Measurements from ENCODE around the gene HDGF. TPM values are rescaled to one million over a fixed set of nuclear protein-coding genes. Genes with fewer than 3 reads are reported as not detected.
A peak's percentile ranks its signal among the peaks of the same experiment; 100 is the strongest.

Gene HDGF
- total RNA-seq, 1 experiment from 2014 or later, result 498 TPM

DNA sequence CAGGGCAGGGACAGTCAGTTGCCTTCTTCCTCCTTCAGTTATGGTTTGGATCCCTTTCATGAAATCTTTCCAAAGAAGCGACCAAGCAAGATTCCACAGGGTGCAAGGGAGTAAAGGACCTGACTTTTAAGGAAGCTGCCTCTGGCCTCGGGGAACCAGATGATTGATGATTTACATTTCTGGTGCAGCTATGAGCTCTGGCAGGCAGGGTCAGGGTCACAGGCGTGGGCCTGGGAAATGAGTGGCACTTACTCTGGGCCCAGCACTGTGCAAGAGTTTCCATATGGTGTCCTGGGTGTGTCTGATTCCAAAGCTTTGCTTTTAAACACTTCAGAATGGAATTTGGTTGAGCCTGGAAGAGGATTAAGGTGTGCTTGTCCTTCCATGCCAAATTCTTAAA, 38.8 kb downstream of the HDGF start:
- DNase-seq, result peak; percentile 71 to 85
- H3K79me2 ChIP-seq (ENCODE audit: low read depth), result no peaks in the 10 kb centered on the region
- intact Hi-C loops (cut with micrococcal nuclease; ENCODE audit: unreplicated experiment), result no loop called here
- H3K27ac ChIP-seq, result peak overlapping the region; percentile 75
- no peaks in the 10 kb centered on the region for H3K27me3 ChIP-seq (ENCODE audit: insufficient read depth, low read depth)
- CTCF ChIA-PET, result interaction anchor here (1.9 to 2.2 kb wide), 2 partner anchors 13 to 23 kb away, joined by 7 to 18 read pairs; no protein-coding TSS in a partner anchor
- BruUV-seq (replicated peaks), result no TSS peak
- no peaks in the 10 kb centered on the region for H3K9me3 ChIP-seq (ENCODE audit: insufficient read depth, low read depth)
- TF ChIP-seq, protein P1, sequence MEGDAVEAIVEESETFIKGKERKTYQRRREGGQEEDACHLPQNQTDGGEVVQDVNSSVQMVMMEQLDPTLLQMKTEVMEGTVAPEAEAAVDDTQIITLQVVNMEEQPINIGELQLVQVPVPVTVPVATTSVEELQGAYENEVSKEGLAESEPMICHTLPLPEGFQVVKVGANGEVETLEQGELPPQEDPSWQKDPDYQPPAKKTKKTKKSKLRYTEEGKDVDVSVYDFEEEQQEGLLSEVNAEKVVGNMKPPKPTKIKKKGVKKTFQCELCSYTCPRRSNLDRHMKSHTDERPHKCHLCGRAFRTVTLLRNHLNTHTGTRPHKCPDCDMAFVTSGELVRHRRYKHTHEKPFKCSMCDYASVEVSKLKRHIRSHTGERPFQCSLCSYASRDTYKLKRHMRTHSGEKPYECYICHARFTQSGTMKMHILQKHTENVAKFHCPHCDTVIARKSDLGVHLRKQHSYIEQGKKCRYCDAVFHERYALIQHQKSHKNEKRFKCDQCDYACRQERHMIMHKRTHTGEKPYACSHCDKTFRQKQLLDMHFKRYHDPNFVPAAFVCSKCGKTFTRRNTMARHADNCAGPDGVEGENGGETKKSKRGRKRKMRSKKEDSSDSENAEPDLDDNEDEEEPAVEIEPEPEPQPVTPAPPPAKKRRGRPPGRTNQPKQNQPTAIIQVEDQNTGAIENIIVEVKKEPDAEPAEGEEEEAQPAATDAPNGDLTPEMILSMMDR (conservative IDR thresholded peaks at IDR 0.05), result no peak
- no peak for TF ChIP-seq EZH2 (IDR thresholded peaks at IDR 0.05; ENCODE audit: low read depth)
- H3K36me3 ChIP-seq (ENCODE audit: low read depth), result no peaks in the 10 kb centered on the region
- peaks cover 51% of the 10 kb centered on the region for H3K4me1 ChIP-seq (replicated peaks; ENCODE audit: insufficient read depth)
- H3K9me2 ChIP-seq (ENCODE audit: insufficient read depth), result no peaks in the 10 kb centered on the region
- no peaks in the 10 kb centered on the region for H4K20me1 ChIP-seq (ENCODE audit: insufficient read depth)
- POLR2A ChIA-PET (ENCODE audit: unreplicated experiment), result interaction anchor here (0.5 to 0.8 kb wide), 4 partner anchors 9 to 161 kb away, joined by 3 to 5 read pairs (median 4); no protein-coding TSS in a partner anchor
- peak overlapping the region; percentile 54 for H3K4me2 ChIP-seq
- H2AFZ ChIP-seq, result no peak overlapping the region
- H3F3A ChIP-seq (ENCODE audit: insufficient read depth, low read depth), result peaks cover 43% of the 10 kb centered on the region
- H3K4me3 ChIP-seq, result no peak overlapping the region

DNA sequence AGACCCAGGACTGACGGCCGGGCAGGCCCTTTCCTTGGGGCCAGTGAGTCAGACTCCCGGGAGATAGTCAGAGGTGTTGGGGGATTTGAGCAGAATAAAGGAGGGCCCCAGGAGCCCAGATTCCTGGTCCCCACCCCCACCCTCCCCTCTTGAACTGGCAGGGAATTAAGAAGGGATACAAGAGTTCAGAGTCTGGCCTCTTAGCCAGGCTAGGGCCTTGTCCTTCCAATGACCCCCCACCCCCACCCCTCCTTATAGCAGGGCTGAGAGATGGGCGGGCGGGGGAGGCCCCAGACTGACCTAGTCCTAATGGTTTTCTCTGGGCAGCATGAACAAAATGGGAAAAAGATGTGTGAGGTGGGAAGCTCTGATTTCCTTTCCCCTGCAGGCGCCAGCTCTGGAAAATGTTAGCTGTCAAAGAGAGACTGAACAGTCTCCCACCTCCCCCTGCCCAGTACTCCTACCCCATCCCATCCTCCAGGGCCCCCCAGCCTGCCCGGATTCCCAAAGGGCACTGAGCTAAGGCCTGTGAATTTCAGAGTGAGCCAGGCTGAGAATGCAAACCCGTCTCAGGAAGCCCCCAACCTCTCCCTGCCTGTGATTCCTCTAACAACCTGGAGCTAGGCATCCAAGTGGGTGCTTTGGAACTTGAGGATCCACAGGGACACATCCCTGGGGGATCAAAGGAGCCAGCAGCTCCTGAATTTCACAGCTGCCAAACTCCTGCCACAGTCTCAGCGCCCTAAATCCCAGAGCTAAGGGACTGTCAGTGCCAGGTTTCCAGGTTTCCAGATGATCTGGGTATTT, 40.3 kb downstream of the HDGF start:
- no peak overlapping the region for H3K4me2 ChIP-seq

DNA sequence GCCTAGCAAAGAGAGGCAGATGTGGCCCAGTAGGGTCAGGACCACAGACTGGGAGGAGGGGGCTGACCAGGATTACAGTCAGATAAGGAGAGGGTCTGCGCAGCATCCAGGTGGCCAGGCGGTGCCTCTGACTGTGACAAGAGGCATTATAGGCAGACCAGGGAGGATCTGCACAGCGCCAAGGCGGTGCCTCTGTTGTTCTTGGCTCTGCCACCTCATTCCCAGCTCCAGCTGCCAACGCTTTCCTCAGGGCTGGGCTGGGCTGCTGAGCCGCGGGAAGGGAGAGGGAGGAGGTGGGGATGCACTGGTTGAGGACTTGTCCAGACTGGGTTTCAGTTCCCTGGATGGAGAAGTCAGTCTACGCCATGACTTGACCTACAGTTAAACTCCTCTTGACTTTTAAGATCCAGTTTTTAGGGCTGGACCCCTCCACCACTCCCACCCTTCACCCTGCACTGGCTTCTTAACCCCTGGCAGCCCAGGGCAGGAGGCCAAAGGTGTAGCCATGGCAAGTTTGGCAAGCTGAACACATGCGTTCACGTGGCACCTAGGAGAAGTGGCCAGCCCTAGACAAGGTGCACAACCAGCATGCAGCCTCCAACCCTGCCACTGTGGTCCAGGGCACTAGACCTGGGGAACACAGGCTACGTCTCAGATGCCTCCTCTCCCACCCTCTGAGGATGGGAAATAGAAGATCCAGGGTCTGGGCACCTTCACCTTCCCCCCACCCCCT, 41.6 kb downstream of the HDGF start:
- peak; percentile 68 to 84 for DNase-seq
- peaks cover 40% of the 10 kb centered on the region for H3F3A ChIP-seq (ENCODE audit: insufficient read depth, low read depth)
- no peaks in the 10 kb centered on the region for H3K36me3 ChIP-seq (ENCODE audit: low read depth)
- no peaks in the 10 kb centered on the region for H3K79me2 ChIP-seq (ENCODE audit: low read depth)
- no peaks in the 10 kb centered on the region for H3K9me3 ChIP-seq (ENCODE audit: insufficient read depth, low read depth)
- H3K4me2 ChIP-seq, result peak overlapping the region; percentile 46
- H3K4me1 ChIP-seq (replicated peaks; ENCODE audit: insufficient read depth), result peaks cover 59% of the 10 kb centered on the region
- no peaks in the 10 kb centered on the region for H4K20me1 ChIP-seq (ENCODE audit: insufficient read depth)
- TF ChIP-seq, protein P1 (conservative IDR thresholded peaks at IDR 0.05), result no peak
- TF ChIP-seq EZH2 (IDR thresholded peaks at IDR 0.05; ENCODE audit: low read depth), result no peak
- H3K27ac ChIP-seq, result no peak overlapping the region
- ChIA-PET CTCF (interaction anchor here (0.6 to 1.9 kb wide), 2 partner anchors 20 to 125 kb away, joined by 3 to 6 read pairs; no protein-coding TSS in a partner anchor), POLR2A (ENCODE audit: unreplicated experiment) (interaction anchor here (0.6 kb wide), 2 partner anchors 18 to 649 kb away, joined by 3 to 4 read pairs; partner anchors contain the start of genes ISG20L2, METTL25B and RAB25)
- intact Hi-C loops (cut with micrococcal nuclease; ENCODE audit: unreplicated experiment), result no loop called here
- BruUV-seq (replicated peaks), result no TSS peak
- no peaks in the 10 kb centered on the region for H3K9me2 ChIP-seq (ENCODE audit: insufficient read depth)
- H3K4me3 ChIP-seq, result no peak overlapping the region
- H2AFZ ChIP-seq, result no peak overlapping the region
- H3K27me3 ChIP-seq (ENCODE audit: insufficient read depth, low read depth), result no peaks in the 10 kb centered on the region

More for the DNA sequence above, 40.3 kb downstream of the HDGF start:
- intact Hi-C loops (cut with micrococcal nuclease; ENCODE audit: unreplicated experiment), result no loop called here
- H3K27ac ChIP-seq, result no peak overlapping the region
- CTCF ChIA-PET, result interaction anchor here (1.9 to 2.2 kb wide), 2 partner anchors 15 to 22 kb away, joined by 6 to 7 read pairs; no protein-coding TSS in a partner anchor
- H3K4me1 ChIP-seq (replicated peaks; ENCODE audit: insufficient read depth), result peaks cover 51% of the 10 kb centered on the region
- DNase-seq, result no peak
- H3K27me3 ChIP-seq (ENCODE audit: insufficient read depth, low read depth), result no peaks in the 10 kb centered on the region
- H3K79me2 ChIP-seq (ENCODE audit: low read depth), result no peaks in the 10 kb centered on the region
- H4K20me1 ChIP-seq (ENCODE audit: insufficient read depth), result no peaks in the 10 kb centered on the region
- no peaks in the 10 kb centered on the region for H3K9me2 ChIP-seq (ENCODE audit: insufficient read depth)
- TF ChIP-seq, protein P1 (conservative IDR thresholded peaks at IDR 0.05), result no peak
- no peak for TF ChIP-seq EZH2 (IDR thresholded peaks at IDR 0.05; ENCODE audit: low read depth)
- no peaks in the 10 kb centered on the region for H3K36me3 ChIP-seq (ENCODE audit: low read depth)
- H3K4me3 ChIP-seq, result no peak overlapping the region
- peaks cover 45% of the 10 kb centered on the region for H3F3A ChIP-seq (ENCODE audit: insufficient read depth, low read depth)
- BruUV-seq (replicated peaks), result no TSS peak
- H2AFZ ChIP-seq, result no peak overlapping the region
- H3K9me3 ChIP-seq (ENCODE audit: insufficient read depth, low read depth), result no peaks in the 10 kb centered on the region
- POLR2A ChIA-PET (ENCODE audit: unreplicated experiment), result interaction anchor here (0.6 kb wide), 1 partner anchor 72 kb away, joined by 3 read pairs; no protein-coding TSS in a partner anchor

Measured in PC-9 (cell line).